Measurements from ENCODE around the gene LMAN1L.

The LMAN1L gene

GRCh38 chr15:74812533-74812932 lies at the start of gene LMAN1L:
Gene LMAN1L (plus strand): TSS chr15:74812835. CDS start chr15:74812855, 20 bp downstream.
- Histone ChIP-seq H3K4me3 (ENCODE audit: severe bottlenecking) (no peak within 1 kb of the TSS), H3K4me1 (ENCODE audit: insufficient read depth, poor library complexity, severe bottlenecking) (peaks cover 29% of the 10 kb centered on the region), H3K27ac (ENCODE audit: poor library complexity, severe bottlenecking) (no peak within 1 kb of the TSS), H3K27me3 (ENCODE audit: insufficient read depth, poor library complexity, severe bottlenecking) (no peaks in the 10 kb centered on the region), H3K9me3 (ENCODE audit: severe bottlenecking) (no peaks in the 10 kb centered on the region), H3K36me3 (ENCODE audit: low read depth) (no peaks in the 10 kb centered on the region)
- TF ChIP-seq CTCF (IDR thresholded peaks at IDR 0.05; ENCODE audit: poor library complexity, severe bottlenecking), result no peak
- DNase-seq (ENCODE audit: low spot score) (no peak), ATAC-seq (ENCODE audit: low read depth) (no peak)

DNA sequence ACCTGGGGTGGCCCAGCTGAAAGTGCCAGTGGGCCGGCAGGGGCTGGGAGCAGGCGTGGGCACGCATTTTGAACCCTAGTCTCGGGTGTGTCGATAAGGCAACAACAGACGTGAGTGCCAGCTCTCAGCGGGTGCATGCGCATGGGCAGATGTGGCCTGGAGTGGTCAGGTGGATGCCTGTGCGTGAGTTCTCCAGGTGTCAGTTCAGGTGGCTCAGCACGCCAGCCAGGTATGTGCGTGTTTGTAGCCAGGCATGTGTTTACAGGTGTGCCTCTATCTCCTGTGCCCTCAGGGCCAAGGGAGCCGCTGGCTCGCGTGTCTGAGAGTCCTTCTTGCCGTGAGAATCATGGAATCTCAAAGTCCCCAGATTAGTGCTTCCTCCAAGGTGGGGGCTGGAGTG lies 49.2 kb upstream of the LMAN1L start:
- no peaks in the 10 kb centered on the region for H3K36me3 ChIP-seq (ENCODE audit: low read depth)
- H3K4me1 ChIP-seq (ENCODE audit: insufficient read depth, poor library complexity, severe bottlenecking), result no peaks in the 10 kb centered on the region
- no peaks in the 10 kb centered on the region for H3K27me3 ChIP-seq (ENCODE audit: insufficient read depth, poor library complexity, severe bottlenecking)
- ATAC-seq (ENCODE audit: low read depth) (peak; percentile 69), DNase-seq (ENCODE audit: low spot score) (no peak)
- no peak overlapping the region for H3K4me3 ChIP-seq (ENCODE audit: severe bottlenecking)
- no peaks in the 10 kb centered on the region for H3K9me3 ChIP-seq (ENCODE audit: severe bottlenecking)
- no peak for TF ChIP-seq CTCF (IDR thresholded peaks at IDR 0.05; ENCODE audit: poor library complexity, severe bottlenecking)
- no peak overlapping the region for H3K27ac ChIP-seq (ENCODE audit: poor library complexity, severe bottlenecking)

- H3K4me1 ChIP-seq (ENCODE audit: insufficient read depth, poor library complexity, severe bottlenecking), result no peaks in the 10 kb centered on the region
- TF ChIP-seq CTCF (IDR thresholded peaks at IDR 0.05; ENCODE audit: poor library complexity, severe bottlenecking), result no peak
- no peaks in the 10 kb centered on the region for H3K27me3 ChIP-seq (ENCODE audit: insufficient read depth, poor library complexity, severe bottlenecking)
- no peak overlapping the region for H3K4me3 ChIP-seq (ENCODE audit: severe bottlenecking)
- ATAC-seq (ENCODE audit: low read depth), result no peak
- H3K27ac ChIP-seq (ENCODE audit: poor library complexity, severe bottlenecking), result no peak overlapping the region
- no peak for DNase-seq (ENCODE audit: low spot score)
- no peaks in the 10 kb centered on the region for H3K9me3 ChIP-seq (ENCODE audit: severe bottlenecking)
- H3K36me3 ChIP-seq (ENCODE audit: low read depth), result no peaks in the 10 kb centered on the region
Observed at GRCh38 chr15:74767167-74768098, 45.2 kb upstream of the LMAN1L start.

- no peak for DNase-seq (ENCODE audit: low spot score)
- Histone ChIP-seq H3K27me3 (ENCODE audit: insufficient read depth, poor library complexity, severe bottlenecking) (no peaks in the 10 kb centered on the region), H3K9me3 (ENCODE audit: severe bottlenecking) (no peaks in the 10 kb centered on the region), H3K36me3 (ENCODE audit: low read depth) (no peaks in the 10 kb centered on the region), H3K27ac (ENCODE audit: poor library complexity, severe bottlenecking) (no peak overlapping the region), H3K4me1 (ENCODE audit: insufficient read depth, poor library complexity, severe bottlenecking) (no peaks in the 10 kb centered on the region), H3K4me3 (ENCODE audit: severe bottlenecking) (no peak overlapping the region)
- no peak; the same call in 2 of the 3 replicates for ATAC-seq (ENCODE audit: low read depth)
- TF ChIP-seq CTCF (IDR thresholded peaks at IDR 0.05; ENCODE audit: poor library complexity, severe bottlenecking), result no peak
Observed at GRCh38 chr15:74768099-74768770, 44.4 kb upstream of the LMAN1L start.

Data from RWPE2 (cell line).